Esophagus squamous epithelium (tissue), 4 donors: Measurements from ENCODE around the gene CT83.

Source experiments
- POLR2A ChIP-seq, 4 donors: fragments of 450-650 bp; IDR thresholded peaks; one replicate each; pipeline ENCODE4 v1.6.1; 2017; ENCODE audit warnings: antibody characterized with exemption in 4 of 4, mild to moderate bottlenecking in 4 of 4, moderate library complexity in 3 of 4
- TF ChIP-seq, protein P1 (sequence below), 6 experiments: fragments of 450-650 bp in 4 of 6; fragments of 200-600 bp in 2 of 6; sonication (generic) in 2 of 6; IDR thresholded peaks; one replicate each; pipeline ENCODE4 v1.5.1; 2016 to 2019; ENCODE audit warnings: antibody characterized with exemption in 6 of 6, mild to moderate bottlenecking in 4 of 6, moderate library complexity in 4 of 6

DNA sequence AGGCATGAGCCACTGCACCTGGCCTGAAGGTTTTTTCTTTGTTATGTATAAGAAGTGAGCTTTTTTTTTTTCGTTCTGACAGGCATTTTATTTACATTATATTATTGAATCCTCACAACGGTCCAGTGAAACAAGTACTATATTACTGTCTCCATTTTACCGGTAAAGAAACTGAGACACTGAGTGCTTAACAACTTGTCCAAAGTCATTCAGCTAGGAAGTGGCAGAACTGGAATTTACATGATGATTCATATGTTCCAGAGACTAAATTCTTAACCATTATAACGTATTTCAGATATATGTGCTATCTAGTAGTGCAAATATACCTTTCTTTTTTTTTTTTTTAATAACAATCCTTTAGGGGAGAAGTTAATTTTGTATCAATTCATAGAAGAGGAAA is 44.8 kb downstream of the CT83 start:
- no peak for TF ChIP-seq POLR2A (IDR thresholded peaks at IDR 0.05)
- TF ChIP-seq, protein P1, sequence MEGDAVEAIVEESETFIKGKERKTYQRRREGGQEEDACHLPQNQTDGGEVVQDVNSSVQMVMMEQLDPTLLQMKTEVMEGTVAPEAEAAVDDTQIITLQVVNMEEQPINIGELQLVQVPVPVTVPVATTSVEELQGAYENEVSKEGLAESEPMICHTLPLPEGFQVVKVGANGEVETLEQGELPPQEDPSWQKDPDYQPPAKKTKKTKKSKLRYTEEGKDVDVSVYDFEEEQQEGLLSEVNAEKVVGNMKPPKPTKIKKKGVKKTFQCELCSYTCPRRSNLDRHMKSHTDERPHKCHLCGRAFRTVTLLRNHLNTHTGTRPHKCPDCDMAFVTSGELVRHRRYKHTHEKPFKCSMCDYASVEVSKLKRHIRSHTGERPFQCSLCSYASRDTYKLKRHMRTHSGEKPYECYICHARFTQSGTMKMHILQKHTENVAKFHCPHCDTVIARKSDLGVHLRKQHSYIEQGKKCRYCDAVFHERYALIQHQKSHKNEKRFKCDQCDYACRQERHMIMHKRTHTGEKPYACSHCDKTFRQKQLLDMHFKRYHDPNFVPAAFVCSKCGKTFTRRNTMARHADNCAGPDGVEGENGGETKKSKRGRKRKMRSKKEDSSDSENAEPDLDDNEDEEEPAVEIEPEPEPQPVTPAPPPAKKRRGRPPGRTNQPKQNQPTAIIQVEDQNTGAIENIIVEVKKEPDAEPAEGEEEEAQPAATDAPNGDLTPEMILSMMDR (IDR thresholded peaks at IDR 0.05): no peak
